Activated CD4-positive, alpha-beta T cell treated with anti-CD3 and anti-CD28 coated beads, Interleukin-2, amount 10 ng/mL, durations not matched to agents 7 days and 5 days (primary cell): ENCODE measurements around the gene SLC1A5. TPM values are rescaled to one million over a fixed set of nuclear protein-coding genes. Genes with fewer than 3 reads are reported as not detected.

Source experiments
- CTCF ChIA-PET: fragments of 350-600 bp; sonication (Branson Sonifier 250); formaldehyde crosslinking; loops from one replicate; lab custom pipeline; 2021; ENCODE audit warnings: antibody characterized with exemption; lab: Charles Lee
- POLR2A ChIA-PET: fragments of 350-600 bp; sonication (Branson Sonifier 250); formaldehyde crosslinking; loops from one replicate; lab custom pipeline; 2021; ENCODE audit warnings: antibody characterized with exemption; lab: Charles Lee
- DNase-seq: peaks from one replicate; pipeline ENCODE4 v3.0.0-alpha.2; 2020
- H3K27ac Mint-ChIP-seq: one replicate; pipeline ENCODE4 v1.8.0; 2021; ENCODE audit warnings: mild to moderate bottlenecking, moderate library complexity, mixed read lengths
- H3K27me3 Mint-ChIP-seq: one replicate; pipeline ENCODE4 v1.8.0; 2021; ENCODE audit warnings: mixed read lengths
- H3K36me3 Mint-ChIP-seq: one replicate; pipeline ENCODE4 v1.8.0; 2021; ENCODE audit warnings: low read depth, mixed read lengths
- H3K4me1 Mint-ChIP-seq: one replicate; pipeline ENCODE4 v1.8.0; 2021; ENCODE audit warnings: mixed read lengths
- H3K4me3 Mint-ChIP-seq: one replicate; pipeline ENCODE4 v1.8.0; 2021; ENCODE audit warnings: mild to moderate bottlenecking, moderate library complexity, mixed read lengths
- H3K9me3 Mint-ChIP-seq: one replicate; pipeline ENCODE4 v1.8.0; 2021; ENCODE audit warnings: mixed read lengths
- total RNA-seq, 2 experiments: library from RNA; stranded (reverse); gene quantifications; one replicate each; pipeline ENCODE4 v1.2.3, GENCODE V29; 2021

The SLC1A5 gene
- total RNA-seq, 2 experiments from 2014 or later = 104 to 108 TPM

GRCh38 chr19:46732172-46732938 is 56.0 kb downstream of the SLC1A5 start:
- H3K9me3 Mint-ChIP-seq = no peaks in the 10 kb centered on the region
- ChIA-PET CTCF (interaction anchor here (2.1 kb wide), 1 partner anchor 9 kb away, joined by 5 read pairs; no protein-coding TSS in a partner anchor), POLR2A (no interaction called here)
- peaks cover 37% of the 10 kb centered on the region for H3K36me3 Mint-ChIP-seq
- H3K27ac Mint-ChIP-seq = no peak overlapping the region
- no peaks in the 10 kb centered on the region for H3K27me3 Mint-ChIP-seq
- no peak overlapping the region for H3K4me3 Mint-ChIP-seq
- H3K4me1 Mint-ChIP-seq = peaks cover 22% of the 10 kb centered on the region
- no peak for DNase-seq

GRCh38 chr19:46731584-46731983 is 56.8 kb downstream of the SLC1A5 start:
- Mint-ChIP-seq H3K27ac (peak overlapping the region; percentile 56), H3K4me3 (no peak overlapping the region), H3K36me3 (peaks cover 38% of the 10 kb centered on the region), H3K27me3 (no peaks in the 10 kb centered on the region), H3K4me1 (peaks cover 22% of the 10 kb centered on the region), H3K9me3 (no peaks in the 10 kb centered on the region)
- POLR2A ChIA-PET = no interaction called here
- CTCF ChIA-PET = interaction anchor here (2.1 to 4.3 kb wide), 2 partner anchors 10 to 27 kb away, joined by 5 to 36 read pairs; no protein-coding TSS in a partner anchor
- DNase-seq = no peak

GRCh38 chr19:46731007-46731501 is 57.3 kb downstream of the SLC1A5 start:
- Mint-ChIP-seq H3K36me3 (peaks cover 42% of the 10 kb centered on the region), H3K27me3 (no peaks in the 10 kb centered on the region), H3K4me1 (peaks cover 22% of the 10 kb centered on the region), H3K27ac (no peak overlapping the region), H3K4me3 (no peak overlapping the region), H3K9me3 (no peaks in the 10 kb centered on the region)
- CTCF ChIA-PET = interaction anchor here (2.1 to 4.3 kb wide), 3 partner anchors 11 to 26 kb away, joined by 5 to 36 read pairs (median 20); partner anchors contain the start of gene PRKD2
- POLR2A ChIA-PET = no interaction called here
- no peak for DNase-seq

DNA sequence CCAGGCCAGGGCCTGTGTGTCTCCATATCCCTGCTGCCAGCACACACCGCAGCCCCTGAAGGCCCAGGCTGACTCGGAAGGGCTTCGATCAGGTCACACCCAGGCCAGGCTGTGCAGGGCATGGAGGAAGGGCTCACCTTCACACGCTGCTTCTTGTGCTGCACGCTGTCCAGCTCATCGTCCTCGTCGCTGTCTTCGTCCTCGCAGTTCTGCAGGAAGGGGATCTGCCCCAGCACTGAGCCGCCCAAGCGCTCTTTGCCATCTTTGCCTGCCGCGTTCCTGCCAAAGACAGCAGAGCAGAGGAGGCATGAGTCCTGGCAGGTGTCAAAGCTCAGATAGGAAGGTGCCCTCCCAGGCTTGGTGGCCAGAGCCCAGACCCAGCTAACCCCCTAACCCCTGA is 57.8 kb downstream of the SLC1A5 start:
- H3K27ac Mint-ChIP-seq = no peak overlapping the region
- no peak overlapping the region for H3K4me3 Mint-ChIP-seq
- peaks cover 22% of the 10 kb centered on the region for H3K4me1 Mint-ChIP-seq
- H3K9me3 Mint-ChIP-seq = no peaks in the 10 kb centered on the region
- H3K27me3 Mint-ChIP-seq = no peaks in the 10 kb centered on the region
- H3K36me3 Mint-ChIP-seq = peaks cover 46% of the 10 kb centered on the region
- ChIA-PET CTCF (interaction anchor here (1.0 to 4.3 kb wide), 4 partner anchors 11 to 69 kb away, joined by 3 to 36 read pairs (median 12); partner anchors contain the start of genes DACT3 and PRKD2), POLR2A (no interaction called here)
- no peak for DNase-seq

DNA sequence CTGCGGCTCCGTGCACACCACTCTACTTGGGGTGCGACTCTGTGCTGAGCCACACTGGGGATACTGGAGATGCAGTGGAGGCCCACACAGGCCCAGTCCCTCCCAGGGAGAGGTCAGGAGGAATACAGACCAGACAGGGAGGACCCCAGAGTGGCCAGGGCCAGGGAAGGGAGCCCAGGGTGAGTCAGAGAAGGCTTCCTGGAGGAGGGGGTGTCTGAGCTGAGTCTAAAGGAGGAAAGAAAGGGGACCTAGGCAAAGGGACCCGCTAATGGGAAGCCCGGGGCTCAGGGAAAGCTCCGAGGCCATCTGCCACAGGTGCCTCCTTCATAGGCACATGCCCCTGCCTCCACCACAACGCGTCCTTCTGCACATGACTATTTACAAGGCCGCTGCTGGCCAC is 58.2 kb downstream of the SLC1A5 start:
- peaks cover 46% of the 10 kb centered on the region for H3K36me3 Mint-ChIP-seq
- CTCF ChIA-PET = interaction anchor here (1.0 to 4.3 kb wide), 6 partner anchors 11 to 69 kb away, joined by 3 to 36 read pairs (median 8); partner anchors contain the start of genes DACT3 and PRKD2
- POLR2A ChIA-PET = no interaction called here
- H3K4me3 Mint-ChIP-seq = no peak overlapping the region
- H3K4me1 Mint-ChIP-seq = peaks cover 22% of the 10 kb centered on the region
- no peaks in the 10 kb centered on the region for H3K27me3 Mint-ChIP-seq
- H3K9me3 Mint-ChIP-seq = no peaks in the 10 kb centered on the region
- H3K27ac Mint-ChIP-seq = no peak overlapping the region
- DNase-seq = no peak

DNA sequence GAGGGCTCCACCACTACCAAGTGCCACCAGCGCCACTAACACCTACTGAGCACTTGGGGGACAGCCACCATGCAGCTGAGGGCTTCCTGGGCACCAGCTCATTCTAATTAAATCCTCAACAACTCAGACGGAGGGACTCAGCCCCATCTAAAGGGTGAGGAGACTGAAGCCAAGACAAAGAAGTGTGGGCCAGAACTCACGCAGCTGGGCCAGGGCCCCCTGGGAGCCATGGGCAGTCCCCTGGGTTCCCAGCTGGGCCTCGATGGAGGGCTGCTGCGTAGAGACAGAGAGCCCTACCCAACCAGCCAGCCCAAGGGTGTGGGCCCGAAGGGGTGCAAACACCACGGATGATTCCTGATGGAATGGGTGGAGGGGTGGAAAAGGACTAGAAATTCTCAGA is 58.7 kb downstream of the SLC1A5 start:
- H3K9me3 Mint-ChIP-seq = no peaks in the 10 kb centered on the region
- H3K4me1 Mint-ChIP-seq = peaks cover 22% of the 10 kb centered on the region
- ChIA-PET POLR2A (no interaction called here), CTCF (interaction anchor here (0.6 to 4.3 kb wide), 9 partner anchors 10 to 102 kb away, joined by 3 to 36 read pairs (median 5); partner anchors contain the start of genes DACT3 and PRKD2)
- no peak for DNase-seq
- H3K27ac Mint-ChIP-seq = no peak overlapping the region
- H3K36me3 Mint-ChIP-seq = peaks cover 46% of the 10 kb centered on the region
- no peak overlapping the region for H3K4me3 Mint-ChIP-seq
- H3K27me3 Mint-ChIP-seq = no peaks in the 10 kb centered on the region

DNA sequence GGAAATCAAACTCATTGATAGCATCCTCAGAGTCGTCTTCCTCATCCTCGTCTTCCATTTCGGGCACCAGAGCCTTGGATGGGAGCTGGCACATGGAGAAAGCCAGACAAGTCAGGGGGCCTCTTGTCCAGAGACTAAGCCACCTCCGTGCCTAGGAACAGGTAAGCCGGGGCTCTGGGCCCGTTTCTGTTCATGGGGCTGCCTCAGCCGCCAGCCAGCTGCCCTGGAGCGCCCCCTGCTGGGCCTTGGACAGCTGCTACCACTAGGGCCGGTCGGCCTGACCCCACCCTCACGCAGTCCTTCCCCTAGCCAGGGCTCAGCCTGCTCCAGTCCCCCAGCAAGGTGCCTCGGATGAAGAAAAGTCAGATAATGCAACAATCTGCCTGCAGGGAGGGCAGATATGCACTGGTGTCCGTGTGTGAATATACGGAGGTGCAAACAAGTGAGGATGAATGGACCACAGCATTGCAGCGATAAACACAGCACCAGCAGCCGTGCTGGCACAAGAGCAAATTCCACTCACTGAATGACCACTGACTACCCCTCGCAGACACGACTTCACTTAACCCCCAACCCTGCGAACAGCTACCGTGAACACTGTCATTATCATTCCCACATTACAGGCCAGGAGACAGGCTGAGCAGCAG is 59.6 kb downstream of the SLC1A5 start:
- H3K9me3 Mint-ChIP-seq = no peaks in the 10 kb centered on the region
- no peak overlapping the region for H3K4me3 Mint-ChIP-seq
- peak overlapping the region; percentile 62 for H3K27ac Mint-ChIP-seq
- peaks cover 43% of the 10 kb centered on the region for H3K36me3 Mint-ChIP-seq
- DNase-seq = peak; percentile 84
- no peaks in the 10 kb centered on the region for H3K27me3 Mint-ChIP-seq
- peaks cover 26% of the 10 kb centered on the region for H3K4me1 Mint-ChIP-seq
- ChIA-PET CTCF (interaction anchor here (0.6 to 4.3 kb wide), 19 partner anchors 8 to 1272 kb away, joined by 3 to 36 read pairs (median 5); partner anchors contain the start of gene PRKD2), POLR2A (interaction anchor here (0.5 kb wide), 1 partner anchor 16 kb away, joined by 3 read pairs; no protein-coding TSS in a partner anchor)

DNA sequence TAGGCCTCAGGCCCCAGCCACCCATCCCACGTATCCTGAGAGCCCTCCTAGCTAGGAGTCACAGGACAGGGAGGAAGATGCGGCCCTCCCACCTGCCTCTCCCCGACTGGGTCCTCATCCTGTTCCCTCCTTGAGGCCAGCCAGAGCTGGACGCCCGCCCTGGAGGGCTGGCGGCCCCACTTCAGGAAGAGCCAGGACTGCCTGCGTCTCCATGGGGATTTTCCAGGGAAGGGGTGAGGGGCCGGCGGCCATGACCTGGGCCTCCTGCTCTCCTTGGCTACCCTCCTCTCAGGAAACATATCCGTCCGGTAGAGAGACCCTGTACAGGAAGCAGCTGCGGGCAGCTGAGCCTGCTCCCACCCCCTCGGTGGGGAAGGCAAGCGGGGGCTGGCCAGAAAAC is 60.2 kb downstream of the SLC1A5 start:
- POLR2A ChIA-PET = no interaction called here
- no peak for DNase-seq
- H3K9me3 Mint-ChIP-seq = no peaks in the 10 kb centered on the region
- CTCF ChIA-PET = interaction anchor here (0.6 to 4.3 kb wide), 17 partner anchors 8 to 1271 kb away, joined by 3 to 36 read pairs (median 5); partner anchors contain the start of gene PRKD2
- peaks cover 32% of the 10 kb centered on the region for H3K4me1 Mint-ChIP-seq
- no peak overlapping the region for H3K27ac Mint-ChIP-seq
- no peak overlapping the region for H3K4me3 Mint-ChIP-seq
- H3K36me3 Mint-ChIP-seq = peaks cover 43% of the 10 kb centered on the region
- no peaks in the 10 kb centered on the region for H3K27me3 Mint-ChIP-seq

DNA sequence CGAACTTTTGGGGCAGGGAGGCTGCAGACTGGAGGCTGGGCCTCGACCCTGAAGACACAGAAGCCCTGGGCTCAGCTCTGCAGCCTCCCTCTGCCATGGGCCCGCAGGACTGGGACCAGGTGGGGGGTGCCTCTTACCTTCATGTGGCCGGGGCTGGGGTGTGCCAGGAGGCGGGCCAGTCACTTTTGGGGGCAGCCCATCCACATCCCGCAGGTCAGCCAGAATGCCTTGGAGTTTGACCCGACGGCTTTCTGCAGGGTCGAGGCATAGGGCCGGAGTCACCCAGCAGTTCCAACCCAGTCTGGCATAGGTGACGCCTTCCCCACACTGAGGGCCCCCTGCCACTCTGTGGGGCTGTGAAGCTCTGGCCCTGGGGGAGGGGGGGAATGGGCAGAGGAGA is 60.6 kb downstream of the SLC1A5 start:
- POLR2A ChIA-PET = no interaction called here
- Mint-ChIP-seq H3K4me3 (no peak overlapping the region), H3K36me3 (peaks cover 43% of the 10 kb centered on the region), H3K4me1 (peaks cover 34% of the 10 kb centered on the region), H3K9me3 (no peaks in the 10 kb centered on the region), H3K27me3 (no peaks in the 10 kb centered on the region), H3K27ac (no peak overlapping the region)
- CTCF ChIA-PET = interaction anchor here (0.7 to 4.3 kb wide), 13 partner anchors 8 to 188 kb away, joined by 3 to 36 read pairs (median 5); partner anchors contain the start of gene PRKD2
- no peak for DNase-seq

GRCh38 chr19:46726971-46727501 is 61.4 kb downstream of the SLC1A5 start:
- H3K9me3 Mint-ChIP-seq = no peaks in the 10 kb centered on the region

DNA sequence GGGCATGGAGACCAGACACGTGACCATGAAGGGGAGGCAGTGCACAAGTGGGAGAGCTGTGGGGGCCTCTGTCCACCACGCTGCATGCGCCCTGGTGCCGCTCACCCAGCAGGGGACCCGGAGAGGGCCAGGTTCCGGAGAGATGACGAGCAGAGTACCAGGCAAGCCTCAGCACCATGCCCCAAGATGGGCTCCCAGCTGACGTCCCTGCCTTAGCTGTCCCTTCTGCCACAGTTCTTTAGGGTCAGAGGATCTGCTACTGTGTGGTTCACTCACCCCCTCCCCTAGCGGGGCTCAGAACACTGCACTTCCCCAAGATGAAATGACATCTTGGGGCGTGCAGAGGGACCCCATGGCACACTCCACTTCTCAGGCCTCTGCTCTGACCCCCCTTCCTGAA is 61.8 kb downstream of the SLC1A5 start:
- H3K4me3 Mint-ChIP-seq = no peak overlapping the region
- no peak for DNase-seq
- POLR2A ChIA-PET = no interaction called here
- no peaks in the 10 kb centered on the region for H3K9me3 Mint-ChIP-seq
- peaks cover 33% of the 10 kb centered on the region for H3K4me1 Mint-ChIP-seq
- peak overlapping the region; percentile 1 for H3K27ac Mint-ChIP-seq
- H3K27me3 Mint-ChIP-seq = no peaks in the 10 kb centered on the region
- CTCF ChIA-PET = no interaction called here
- H3K36me3 Mint-ChIP-seq = peaks cover 44% of the 10 kb centered on the region

More at GRCh38 chr19:46726971-46727501, 61.4 kb downstream of the SLC1A5 start:
- no peak overlapping the region for H3K4me3 Mint-ChIP-seq
- no peak for DNase-seq
- ChIA-PET POLR2A (no interaction called here), CTCF (interaction anchor here (1.5 to 2.3 kb wide), 3 partner anchors 10 to 110 kb away, joined by 4 to 9 read pairs (median 5); no protein-coding TSS in a partner anchor)
- peaks cover 36% of the 10 kb centered on the region for H3K4me1 Mint-ChIP-seq
- no peaks in the 10 kb centered on the region for H3K27me3 Mint-ChIP-seq
- peaks cover 46% of the 10 kb centered on the region for H3K36me3 Mint-ChIP-seq
- H3K27ac Mint-ChIP-seq = peak overlapping the region; percentile 1

DNA sequence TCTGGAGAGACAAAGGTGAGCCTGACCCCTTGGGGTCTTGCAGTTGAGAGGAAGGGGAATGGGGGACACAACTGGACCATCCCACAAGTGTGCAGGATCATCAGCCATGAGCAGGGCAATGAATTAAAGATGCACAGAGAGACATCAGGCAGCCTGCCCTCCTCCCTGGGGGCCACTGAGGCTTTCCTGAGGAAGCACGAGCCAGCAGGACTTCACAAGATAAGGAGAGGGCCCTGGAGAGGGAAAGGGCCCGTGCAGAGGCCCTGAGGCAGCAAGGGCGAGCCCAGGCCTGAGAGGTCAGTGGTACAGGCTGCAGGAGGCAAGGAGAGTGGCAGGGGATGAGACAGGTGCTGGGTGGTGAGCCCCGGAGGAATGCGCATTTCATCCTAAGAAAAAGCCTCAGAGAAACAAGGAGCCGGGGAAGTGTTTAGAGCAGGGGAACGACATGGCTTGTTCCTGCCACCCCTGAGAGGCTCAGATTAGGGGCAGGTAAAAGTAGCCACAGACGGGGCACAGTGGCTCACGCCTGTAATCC is 62.5 kb downstream of the SLC1A5 start:
- Mint-ChIP-seq H3K36me3 (peaks cover 42% of the 10 kb centered on the region), H3K4me3 (no peak overlapping the region), H3K4me1 (peaks cover 30% of the 10 kb centered on the region), H3K9me3 (no peaks in the 10 kb centered on the region), H3K27ac (no peak overlapping the region), H3K27me3 (no peaks in the 10 kb centered on the region)
- CTCF ChIA-PET = interaction anchor here (0.9 kb wide), 1 partner anchor 112 kb away, joined by 3 read pairs; no protein-coding TSS in a partner anchor
- POLR2A ChIA-PET = no interaction called here
- DNase-seq = no peak
